Iris pigment epithelial cell (primary cell): ENCODE measurements around the gene ANO7.
A peak's percentile ranks its signal among the peaks of the same experiment; 100 is the strongest.

Source experiments
- DNase-seq: peaks from one replicate; pipeline ENCODE4 v3.0.0-alpha.2; 2011; ENCODE audit warnings: low read depth

Gene ANO7

DNA sequence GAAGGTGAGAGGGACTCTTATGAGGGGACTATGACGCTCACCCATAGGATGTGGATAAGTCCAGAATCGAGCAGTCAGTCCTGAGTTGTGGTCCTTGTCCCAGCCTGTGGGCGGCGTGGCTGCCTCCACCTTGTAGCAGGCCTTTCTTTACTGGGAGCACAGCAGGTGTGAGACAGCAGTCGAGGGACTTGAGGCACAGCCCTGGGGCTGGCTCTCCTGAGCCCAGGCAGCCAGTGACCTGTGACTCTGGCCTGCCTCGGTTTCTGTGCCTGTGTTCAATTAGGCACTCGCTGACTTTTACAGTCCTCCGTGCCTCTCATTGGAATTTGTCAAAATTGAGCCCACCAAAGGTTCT is 30.0 kb upstream of the ANO7 start:
- no peak for DNase-seq

DNA sequence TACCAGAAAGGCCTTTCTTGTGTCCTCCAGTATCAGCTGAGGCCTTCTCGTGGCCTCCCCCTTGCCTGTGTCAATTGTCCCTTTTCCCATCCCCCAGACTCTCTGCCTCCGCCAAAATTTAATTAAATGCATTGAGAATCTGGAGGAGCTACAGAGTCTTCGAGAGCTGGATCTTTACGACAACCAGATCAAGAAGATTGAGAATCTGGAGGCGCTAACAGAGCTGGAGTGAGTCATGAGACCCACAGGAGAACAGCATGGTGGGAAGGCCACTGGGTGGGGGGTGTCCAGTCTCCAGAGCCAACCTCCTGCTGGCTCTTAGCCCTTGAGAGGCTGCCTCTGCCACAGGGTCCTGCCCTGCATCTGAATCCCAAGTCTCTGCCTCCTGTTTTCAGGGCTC is 29.4 kb upstream of the ANO7 start:
- DNase-seq = no peak

DNA sequence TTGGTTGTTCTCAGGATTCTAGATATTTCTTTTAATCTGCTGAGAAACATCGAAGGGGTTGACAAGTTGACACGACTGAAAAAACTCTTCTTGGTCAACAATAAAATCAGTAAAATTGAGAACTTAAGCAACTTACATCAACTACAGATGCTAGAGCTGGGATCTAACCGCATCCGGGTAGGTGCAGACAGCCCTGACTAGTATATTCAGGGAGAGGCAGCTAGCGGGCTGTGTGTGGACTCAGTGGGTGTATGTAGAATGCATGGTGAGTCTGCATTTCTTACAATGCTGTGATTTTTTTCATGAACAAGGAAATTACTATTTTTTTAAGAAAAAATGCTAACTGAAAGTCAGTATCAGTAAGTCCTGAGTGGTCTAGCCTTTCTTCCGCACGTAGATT is 28.2 kb upstream of the ANO7 start:
- no peak for DNase-seq

DNA sequence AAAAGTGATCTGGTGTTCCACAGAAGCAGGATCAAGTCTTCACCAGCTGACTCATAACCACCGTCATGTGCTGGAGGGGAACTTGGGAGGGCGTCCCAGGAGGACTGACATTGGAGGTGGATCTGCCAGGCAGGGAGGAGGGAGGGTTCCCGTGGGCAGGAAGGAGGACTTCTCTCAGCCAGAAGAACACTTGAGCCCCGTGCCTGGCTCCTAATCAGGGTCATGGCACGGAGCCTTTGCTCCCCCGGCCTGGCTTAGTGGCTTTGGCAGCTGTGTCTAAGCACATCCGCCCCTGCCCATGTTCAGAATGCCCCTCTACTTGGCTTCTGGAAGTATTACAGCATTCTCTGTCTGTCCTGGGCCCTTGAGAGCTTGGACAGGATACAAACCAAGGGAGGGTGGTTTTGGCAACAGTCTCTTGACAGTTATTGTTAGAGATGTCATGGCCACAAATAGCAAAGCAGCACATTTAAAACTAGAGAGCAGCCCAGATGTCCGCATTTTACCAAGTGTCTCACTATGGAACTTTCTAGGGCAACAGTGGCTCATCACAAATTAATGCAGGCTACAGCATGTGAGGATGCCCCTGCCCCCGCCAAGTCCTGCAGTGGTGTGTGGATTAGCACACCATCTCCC is 26.7 kb upstream of the ANO7 start:
- peak; percentile 85 for DNase-seq

DNA sequence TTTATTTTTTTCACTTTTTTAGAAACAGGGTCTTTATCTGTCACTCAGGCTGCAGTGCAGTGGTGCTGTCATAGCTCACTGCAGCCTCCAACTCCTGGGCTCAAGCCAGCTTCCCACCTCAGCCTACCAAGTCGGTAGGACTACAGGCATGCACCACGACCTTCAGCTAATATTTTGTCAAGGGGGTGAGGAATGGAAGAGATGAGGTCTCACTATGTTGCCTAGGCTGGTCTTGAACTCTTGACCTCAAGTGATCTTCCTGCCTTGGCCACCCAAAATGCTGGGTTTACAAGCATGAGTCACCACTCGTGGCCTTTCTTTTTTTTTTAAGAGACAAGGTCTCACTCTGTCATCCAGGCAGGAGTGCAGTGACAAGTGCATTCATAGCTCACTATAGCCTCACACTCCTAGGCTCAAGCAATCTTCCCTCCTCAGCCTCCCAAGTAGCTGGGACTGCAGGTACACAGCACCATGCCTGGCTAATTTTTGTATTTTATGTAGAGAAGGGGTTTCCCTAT is 24.8 kb upstream of the ANO7 start:
- no peak for DNase-seq

DNA sequence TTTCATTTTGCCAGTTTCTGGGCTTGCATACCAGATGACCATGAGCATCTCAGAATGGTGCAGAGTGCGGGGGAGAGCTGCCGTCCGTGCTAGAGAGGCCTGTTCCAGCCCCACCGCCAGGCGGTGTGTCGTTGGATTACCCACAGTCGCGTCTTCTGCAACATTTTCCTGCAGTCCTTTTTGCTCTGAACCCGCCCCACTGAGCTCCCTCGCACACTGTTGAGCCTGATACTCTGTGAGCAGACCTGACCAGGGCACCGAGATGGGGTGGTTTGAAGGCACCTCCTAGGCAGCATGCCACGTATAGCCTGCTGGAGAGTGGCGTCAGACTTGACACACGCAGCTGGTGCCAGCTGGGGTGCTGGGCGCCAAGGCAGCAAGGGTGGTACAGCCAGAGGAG is 20.1 kb upstream of the ANO7 start:
- DNase-seq = no peak

DNA sequence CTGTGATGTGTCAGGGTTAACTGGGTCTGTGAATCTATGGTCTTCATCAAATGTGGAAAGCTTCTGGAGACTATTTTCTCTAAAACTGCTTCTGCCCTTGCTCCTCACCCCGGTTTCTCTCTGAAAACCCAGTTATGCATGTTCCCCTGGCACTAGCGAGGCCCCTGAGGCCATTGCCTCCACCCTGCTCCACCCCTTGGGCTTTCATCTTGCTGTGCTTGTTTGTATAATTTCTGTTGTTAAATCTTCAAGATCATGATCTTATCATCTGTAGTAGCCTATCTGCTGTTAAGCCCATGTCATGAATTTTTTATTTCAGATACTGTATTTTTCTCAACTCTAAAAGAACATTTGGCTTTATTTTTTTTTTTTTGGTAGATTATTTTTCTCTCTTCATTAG is 14.9 kb upstream of the ANO7 start:
- DNase-seq = no peak

DNA sequence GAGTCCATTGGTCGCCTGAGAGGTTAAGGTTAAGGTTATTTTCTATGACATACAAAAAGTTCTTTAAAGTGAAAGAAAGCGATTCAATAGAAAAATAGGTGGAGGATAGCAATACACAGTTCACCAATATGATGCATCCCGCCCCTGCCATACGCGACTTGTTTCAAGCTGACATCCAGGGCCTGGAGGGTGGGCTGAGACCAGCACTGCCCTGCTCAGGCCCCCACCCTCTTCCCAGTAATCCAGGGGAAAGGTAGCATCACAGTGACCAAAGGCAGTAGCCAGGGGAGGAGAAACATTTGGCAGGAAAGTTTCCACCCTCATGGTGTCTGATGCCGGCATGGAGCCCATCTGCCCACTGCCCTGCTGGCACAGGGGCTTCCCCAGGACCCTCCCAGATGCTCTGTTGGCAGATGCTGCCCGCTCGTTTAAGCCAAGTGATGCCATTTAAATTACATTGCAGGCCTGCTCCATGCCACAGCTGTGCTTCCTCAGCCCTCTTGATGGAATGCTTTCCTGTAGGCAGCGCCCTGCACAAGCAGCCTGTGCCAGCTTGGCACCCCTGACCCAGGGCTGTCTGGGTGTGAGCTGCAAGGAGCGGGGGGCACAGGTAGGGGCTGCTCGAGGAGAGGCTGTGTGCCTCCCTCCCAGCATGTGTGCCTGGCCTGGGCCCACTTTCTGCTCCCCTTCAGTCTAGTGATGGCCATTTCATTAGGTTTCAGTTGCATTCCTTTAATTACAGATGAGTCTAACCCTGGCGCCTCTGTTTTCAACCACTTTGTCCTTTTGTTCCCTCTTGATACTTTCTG is 10.7 kb upstream of the ANO7 start:
- no peak for DNase-seq

DNA sequence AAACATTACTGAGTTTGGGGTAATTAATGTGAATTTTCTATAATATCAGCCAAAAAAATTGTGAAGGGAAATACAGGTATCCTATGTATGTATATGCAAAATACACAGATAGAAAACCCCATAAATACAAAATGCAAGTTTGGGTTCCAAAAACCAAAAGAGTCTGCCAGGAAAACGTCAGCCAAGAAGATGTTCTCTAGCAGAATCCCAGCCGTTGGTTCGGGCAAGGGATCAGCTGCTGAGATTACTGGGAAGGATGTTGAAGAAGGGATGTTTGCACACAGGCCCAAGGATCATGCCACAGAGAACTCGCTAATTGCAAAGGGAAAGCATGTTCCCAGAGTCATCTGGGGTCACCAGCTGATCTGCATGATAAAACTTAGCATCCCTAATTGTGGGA is 9.5 kb upstream of the ANO7 start:
- no peak for DNase-seq

DNA sequence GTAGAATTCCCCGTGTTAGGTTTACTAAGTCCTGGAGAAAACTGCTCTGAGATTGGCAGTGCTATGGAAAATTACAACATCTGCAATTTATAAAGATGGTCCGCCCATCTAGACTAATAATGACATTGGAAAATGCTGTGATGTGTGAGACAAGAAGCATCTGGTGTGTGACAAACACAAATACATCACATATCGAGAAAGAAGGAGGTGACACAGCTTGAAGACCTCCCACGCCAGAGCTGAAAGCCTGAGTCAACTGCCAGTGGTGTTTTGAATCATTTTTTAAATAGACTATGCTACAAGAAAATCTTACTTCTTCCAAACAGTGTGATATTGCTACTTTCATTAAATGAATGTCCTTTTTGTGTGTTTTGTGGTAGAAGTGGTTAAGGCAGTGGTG is 8.6 kb upstream of the ANO7 start:
- no peak for DNase-seq

DNA sequence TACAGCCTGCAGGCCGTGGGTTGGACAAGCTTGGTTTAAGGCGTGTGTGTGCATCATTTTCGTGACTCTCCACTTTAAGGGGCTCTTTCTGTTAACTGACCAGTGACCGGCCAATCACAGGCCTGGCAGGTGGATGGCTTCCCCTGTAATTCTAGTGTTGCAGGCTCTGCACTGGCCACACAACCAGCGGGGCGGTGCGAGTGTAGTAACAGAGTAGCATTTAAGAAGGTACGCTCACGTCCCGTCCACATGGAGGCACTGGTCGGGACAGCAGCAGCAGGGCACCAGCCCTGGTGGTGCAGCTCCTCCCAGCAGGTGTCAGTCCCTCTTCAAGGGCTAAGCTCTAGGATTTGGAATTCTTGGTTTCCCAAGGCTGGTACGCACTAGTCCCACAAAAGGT is 8.0 kb upstream of the ANO7 start:
- DNase-seq = no peak

DNA sequence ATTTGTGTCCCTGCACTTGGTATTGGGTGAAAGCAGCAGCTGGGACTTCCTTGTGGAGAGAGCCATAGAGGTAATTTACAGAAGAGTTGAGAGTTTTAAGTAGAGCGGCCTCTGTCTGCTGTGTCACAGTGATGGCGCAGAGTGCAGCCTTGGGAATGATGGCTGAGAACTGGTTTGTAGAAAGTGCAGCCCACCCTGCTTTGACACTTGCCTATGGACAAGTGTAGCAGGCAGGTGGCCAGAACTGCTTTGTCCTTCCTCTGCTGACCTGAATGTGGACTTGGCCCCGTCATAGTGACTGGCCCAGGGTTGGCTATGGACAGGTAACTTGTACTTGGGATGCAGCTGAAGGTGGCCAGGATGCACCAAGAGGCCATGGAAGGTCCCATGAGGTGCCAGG is 6.4 kb upstream of the ANO7 start:
- no peak for DNase-seq

DNA sequence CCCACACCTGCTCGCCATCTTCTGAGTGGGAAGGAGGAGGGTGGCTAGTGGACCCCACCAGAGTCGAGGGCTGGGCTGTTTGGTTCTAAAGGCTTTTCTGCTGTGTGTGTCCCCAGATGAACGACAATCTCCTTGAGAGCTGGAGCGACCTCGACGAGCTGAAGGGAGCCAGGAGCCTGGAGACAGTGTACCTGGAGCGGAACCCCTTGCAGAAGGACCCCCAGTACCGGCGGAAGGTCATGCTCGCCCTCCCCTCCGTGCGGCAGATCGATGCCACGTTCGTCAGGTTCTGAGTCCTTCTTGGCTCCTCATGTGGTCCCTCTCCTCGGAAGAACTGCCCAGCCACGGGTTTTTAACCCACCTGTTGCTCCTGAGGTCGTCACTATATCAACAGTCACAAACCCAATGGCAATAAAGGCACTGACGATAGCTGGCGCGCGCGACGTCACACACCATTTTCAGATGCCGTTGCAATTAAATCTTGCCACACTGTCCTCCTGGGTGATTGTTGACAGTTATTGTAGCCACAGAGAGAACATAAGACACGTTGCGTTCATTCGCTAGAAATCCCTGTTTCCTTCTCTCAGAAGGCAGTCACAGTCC is 5.8 kb upstream of the ANO7 start:
- no peak for DNase-seq

DNA sequence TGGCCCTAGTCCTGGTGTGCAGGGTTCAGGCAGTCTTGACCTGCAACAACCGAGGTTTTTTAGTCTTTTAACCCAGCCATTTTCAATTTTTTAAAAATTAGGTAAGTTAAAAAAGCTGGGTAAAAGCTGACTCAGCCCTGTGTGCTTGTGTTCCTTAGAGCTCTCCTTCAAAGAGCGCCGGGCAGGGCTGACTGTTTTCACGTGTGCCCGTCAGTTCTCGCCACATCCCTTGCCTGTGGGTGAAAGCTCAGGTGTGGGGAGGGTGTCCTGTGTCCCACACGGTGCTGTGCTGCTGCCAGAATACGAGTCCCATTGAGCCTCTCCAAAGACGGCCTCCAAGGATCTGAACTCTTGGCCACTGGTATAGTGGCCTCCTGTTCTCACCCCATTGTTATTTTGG is 5.3 kb upstream of the ANO7 start:
- no peak for DNase-seq

DNA sequence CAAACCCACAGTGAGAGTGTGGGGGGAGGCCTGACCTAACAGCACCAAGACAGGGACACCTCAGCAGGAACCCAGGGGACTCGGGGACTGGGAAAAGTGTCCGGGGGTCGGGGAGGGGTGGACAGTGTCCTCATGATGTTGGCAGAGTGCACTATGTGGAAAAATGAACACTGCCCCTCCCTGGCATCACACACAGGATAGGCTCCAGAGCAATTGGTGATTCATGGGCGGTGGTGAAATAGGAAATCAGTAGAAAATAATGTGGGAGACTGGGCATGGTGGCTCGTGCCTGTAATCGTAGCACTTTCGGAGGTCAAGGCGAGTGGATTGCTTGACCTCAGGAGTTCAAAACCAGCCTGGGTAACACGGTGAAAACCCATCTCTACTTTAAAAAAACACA is 3.6 kb upstream of the ANO7 start:
- DNase-seq = no peak

DNA sequence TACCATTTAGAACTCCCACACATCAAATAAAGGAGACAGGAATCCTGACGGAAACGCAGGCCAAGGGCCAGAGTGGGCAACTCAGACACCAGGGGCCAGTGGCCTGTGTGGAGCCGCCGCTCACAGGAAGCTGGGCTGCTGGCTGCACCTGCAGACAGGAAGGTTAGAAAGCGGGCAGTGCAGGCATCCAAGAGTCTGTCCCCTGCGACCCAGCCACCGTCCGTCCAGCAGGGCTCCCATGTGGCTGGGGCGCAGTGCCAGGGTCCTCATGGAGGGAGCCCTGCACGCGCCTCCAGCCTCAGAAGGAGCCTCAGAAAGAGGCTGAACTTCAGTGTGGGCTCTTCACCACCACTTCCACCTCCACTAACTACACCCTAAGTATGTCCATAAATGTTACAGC is 2.5 kb upstream of the ANO7 start:
- no peak for DNase-seq

DNA sequence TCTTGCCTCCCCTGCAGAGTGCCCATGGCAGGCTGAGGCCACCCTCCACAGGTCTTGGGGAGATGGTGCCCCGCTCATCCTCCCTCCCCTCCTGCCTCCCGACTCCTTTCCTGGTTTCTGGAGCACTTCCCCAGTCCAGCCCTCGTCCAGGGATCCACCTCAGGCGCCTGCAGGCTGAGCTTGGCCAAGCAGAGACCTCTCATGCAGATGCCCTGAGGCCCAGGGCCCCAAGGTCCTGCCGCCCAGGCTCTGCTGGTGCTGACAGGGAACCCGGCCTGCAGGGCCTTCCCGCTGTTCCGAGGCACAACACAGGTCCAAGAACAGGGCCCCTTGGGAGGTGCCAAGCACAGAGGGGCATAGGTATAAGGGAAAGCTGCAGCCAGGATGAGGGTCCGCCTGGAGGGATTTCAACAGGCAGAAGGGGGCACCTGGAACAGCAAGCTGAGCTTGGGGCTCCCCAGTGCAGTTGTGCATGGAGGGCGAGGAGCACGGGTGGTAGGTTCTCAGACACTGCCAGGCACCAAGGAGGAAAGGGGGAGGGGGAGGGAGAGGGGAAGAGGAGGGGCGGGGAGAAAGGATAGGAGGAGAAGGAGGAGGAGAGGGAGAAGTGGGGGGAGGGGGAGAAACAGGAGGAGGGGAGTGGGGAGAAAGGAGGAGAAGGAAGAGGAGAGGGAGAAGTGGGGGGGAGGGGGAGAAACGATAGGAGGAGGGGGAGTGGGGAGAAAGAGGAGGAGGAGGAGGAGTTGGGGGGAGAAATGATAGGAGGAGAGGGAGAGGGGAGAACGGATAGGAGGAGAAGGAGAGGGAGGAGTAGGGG is 1.2 kb upstream of the ANO7 start:
- no peak for DNase-seq

DNA sequence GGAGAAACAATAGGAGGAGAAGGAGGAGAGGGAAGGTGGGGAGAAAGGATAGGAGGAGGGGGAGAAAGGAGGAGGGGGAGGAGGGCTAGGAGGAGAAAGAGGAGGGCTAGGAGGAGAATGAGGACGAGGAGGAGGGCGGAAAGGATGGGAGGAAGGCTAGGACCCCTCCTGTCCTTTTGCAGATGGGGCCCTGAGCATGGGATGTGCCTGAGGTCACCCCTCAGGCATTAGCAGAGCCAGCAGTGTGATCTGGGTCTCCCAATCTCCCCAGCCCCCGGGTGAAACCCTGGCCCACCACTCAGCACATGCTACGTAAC is 601 bp upstream of the ANO7 start:
- DNase-seq = no peak

DNA sequence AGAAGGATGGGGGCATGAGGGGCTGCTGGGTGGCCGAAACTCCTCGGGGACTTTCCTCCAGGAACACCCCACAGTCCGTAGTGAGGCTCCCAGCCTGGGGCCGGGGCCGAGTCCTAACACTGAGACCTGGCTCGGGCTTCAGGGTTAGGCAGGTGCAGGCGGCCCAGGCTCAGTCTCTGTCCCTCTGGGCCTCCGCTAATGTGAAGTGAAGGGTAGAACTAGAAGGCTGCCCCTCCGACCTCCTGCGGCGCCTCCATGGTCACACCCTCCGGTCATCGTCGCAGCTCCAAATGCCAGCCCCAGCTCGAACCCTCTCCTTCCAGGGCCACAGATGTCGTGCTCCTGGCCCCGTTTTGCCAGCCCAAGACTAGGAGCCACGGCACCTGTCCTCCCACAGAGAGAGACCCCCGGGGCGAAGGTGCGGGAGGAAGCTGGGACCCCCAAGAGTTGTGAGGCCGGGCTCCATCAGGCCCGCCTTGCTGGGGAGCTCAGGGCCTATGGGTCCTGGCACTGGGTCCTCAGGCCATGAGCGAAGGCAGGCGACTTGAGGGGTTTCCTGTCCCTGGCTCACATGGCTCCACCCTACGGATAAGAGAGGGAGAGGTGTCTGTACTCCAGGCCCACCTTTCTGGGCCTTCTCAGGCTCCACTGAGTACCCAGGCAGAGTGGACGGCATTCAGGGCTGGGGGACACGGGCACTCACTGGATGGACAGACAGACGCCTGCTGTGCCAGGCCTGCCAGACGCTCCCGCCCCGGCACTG is 797 bp downstream of the ANO7 start:
- DNase-seq = no peak

DNA sequence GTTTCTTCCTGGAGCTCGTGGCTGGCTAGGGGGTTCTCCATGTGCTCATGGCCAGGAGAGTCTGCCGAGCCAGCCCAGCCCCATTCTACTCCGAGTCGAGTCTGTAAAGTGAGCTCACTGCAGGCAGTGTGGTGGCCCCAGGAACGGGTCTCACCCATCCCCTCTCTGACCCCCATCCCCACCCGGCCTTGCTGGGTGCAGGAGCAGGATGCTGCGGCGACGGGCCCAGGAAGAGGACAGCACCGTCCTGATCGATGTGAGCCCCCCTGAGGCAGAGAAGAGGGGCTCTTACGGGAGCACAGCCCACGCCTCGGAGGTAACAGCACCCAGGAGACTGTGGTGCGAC is 1.4 kb downstream of the ANO7 start:
- DNase-seq = no peak

DNA sequence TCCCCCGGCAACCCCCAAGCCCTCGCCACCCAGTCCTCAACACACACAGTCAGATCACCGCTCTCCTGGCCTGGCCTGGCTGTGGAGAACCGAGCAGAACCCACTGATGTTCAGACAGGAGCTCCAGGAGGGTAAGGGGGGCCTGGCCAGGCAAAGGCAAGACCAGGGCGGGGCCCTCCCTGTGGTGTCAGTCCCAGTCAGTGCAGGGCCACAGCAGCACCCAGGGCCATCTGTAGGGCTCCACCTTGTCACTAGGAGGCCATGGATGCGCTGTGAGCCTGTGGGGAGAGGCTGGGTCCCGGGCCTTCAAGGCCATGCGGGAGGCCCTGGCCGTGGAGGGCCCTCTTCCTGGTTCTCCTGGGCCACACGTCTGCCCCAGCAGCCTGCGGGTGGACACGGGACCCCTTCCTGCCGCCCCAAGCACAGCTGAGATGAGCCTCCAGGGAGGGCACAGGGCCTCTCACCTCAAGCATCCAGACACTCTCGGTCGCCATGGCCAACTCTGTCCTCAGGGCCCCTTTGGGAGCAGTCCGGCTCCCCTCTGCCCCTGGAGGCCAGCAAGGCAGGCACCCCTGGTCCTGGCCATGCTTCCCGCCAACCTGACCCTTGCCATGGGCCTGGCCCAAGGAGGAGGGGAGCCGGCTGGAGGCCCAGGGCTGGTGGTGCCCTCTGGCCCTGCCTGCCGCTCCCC is 2.0 kb downstream of the ANO7 start:
- DNase-seq = no peak

DNA sequence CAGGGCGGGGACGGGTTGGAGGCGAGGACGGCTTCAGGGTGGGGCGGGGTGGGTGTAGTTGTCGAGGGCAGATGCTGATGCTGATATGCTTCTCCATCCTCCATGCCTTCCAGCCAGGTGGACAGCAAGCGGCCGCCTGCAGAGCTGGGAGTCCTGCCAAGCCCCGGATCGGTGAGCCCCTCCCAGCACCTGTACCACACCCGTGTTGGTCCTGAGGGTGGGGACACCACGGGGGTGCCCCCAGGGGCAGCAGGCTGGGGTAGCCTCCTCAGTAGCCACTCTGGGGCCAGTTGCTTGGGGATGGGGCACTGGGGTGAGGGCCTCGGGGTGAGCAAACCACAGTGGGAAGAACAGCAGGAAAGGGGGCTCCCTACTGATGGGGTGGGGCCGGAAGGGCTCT is 2.6 kb downstream of the ANO7 start:
- DNase-seq = no peak
